ENCODE measurements around the gene ARFRP1.

The ARFRP1 gene

DNA sequence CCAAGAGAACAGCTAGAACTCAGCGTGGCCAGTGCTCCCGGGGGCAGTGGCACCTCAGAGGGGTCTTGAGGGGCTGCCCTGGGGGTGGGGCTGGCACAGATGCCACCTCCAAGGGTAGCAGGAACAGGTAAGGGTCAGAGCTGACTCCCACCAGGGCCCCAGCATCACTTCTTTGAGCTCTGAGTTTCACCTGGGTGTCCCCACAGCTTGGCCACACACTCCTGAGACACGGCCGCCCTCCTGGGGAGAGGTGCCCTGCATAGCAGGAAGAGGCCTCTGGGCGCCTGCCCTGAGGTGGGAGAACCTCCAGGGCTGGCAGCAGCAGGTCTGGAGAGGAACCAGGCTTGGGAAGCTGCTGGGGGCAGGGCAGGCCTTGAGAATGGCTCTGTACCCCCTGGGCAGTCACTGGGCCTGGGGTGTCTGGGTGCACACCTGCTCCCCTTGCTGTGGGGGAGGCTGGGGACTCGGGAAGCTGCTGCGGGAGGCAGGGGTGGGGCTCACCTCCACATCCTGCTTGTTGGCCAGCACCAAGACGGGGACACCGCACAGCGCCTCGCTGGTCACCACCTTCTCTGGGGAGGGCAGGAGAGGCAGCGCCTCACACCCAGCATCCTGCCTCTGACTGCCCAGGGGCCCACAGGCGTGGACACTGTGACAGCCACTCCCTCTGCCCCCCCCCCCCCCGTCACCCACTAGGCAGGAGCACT, 6.3 kb downstream of the ARFRP1 start:
- DNase-seq, result no peak

DNA sequence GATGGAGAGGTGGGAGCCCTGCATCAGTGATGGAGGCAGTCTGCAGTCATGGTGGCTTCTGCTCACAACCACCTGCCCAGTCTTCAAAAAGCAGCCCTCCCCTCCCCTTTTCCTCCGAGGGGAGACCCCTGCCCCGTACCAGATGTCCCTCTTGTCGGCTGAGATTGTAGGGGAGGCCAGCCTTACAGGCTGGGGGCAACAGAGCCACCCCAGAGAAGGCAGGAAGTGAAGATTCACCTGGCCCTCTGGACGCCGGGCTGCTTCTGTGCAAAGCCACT, 6.8 kb downstream of the ARFRP1 start:
- DNase-seq, result no peak

DNA sequence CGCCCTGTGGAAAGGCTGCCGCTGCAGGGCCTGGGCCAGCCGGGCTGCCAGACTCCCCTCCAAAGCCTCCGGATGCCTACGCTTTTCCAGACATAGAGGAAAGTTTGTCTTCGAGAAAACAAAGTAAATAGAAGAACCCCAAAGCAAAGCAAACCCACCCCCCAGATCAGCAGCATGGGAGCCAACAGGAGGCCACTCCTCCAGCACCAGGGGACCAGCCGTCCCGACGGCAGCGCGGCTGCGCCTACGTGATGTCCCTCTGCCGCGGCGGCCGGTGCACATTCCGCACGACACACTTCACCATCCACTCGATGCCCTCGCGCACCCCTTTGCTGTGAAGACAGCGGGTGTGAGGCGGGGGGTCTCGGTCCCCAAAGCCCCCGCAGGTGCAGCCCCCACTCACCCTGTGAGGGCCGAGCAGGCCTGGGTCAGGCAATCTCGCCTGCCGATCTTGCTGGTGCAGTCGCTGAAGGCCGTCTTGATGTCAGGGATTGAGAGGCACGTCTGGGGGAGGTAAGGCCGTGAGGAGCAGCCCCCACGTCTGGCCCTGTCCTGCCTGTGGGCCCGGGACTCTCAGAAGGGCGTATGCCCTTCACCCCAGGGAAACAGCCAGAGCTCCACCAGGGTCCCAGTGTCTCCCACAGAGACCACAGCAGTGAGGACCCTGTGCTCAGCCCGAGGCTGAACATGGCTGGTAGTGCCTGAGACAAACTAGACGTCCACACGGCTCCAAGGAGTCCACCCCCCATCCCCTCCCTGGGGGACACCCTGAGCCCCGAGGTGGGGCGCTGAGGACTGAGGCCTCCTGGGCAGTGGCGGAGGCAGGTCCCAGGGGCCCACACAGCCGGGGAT, 7.4 kb downstream of the ARFRP1 start:
- DNase-seq, result no peak

DNA sequence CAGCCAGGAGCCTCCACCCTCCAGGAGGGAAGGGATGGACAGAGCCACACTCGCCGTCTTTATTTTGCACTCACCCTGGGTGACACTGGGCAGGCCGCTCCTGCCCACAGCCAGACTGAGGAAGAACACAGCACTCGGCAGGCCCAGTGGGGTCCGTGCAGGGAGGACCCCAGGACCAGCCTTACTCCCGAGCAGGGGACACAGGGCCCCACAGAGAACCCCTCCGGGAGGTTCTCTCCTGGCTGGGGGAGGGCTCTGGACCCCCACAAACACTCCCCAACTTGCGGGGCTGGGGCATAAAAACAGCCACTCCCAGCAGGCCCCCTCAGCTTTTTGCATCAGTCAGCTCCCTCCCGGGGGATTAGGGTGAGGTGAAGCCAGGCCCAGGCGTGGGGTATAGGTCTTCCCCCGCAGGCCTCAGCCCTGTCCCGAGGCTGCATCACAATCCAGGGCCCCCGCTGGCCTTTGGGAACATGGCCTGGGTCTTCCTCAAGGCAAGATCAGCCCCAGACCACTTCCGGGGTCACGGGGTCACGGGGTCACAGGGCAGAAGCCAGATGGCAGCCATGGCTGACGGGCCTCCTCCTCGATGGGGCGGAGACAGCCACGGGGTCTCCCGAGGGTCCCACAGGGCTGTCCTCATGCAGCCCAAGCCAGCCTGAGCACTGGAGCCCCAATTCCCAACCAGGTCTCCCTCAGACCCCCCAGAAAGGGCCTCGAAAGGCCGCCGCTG, 8.1 kb downstream of the ARFRP1 start:
- DNase-seq, result no peak

DNA sequence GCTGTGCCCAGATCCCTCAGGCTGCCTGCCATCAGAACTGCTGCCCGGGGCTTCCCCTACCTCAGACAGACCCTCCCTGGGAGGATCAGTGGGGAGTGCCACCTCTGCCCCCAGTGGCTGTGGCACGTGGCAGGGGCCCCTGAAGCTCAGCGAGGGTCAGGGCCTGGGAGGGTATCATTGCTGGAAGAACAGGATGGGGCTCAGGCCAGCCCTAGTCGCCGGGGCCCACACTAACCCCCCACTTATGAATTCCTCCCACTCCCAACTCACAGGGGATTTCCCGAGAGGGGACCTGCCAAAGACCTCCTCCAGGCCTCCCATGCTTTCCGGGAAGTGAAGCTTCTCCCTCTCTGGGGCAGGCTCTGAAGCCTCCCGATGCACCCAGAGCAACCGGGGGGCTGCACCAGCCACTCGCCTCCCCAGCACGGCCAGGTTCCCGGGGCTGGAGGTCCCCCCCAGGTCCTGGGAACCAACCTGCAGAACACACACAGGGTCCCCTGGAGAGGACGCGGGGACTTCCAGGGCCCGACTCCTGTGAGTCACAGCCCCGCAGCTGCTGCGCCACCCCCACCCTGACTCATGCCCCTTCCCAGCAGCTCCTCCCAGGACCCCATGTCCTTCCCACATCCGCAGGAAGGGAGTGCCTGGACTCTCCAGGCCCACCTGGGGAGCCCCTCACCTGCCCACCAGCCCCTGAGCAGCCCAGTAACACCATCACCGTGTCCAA, 8.9 kb downstream of the ARFRP1 start:
- no peak for DNase-seq

DNA sequence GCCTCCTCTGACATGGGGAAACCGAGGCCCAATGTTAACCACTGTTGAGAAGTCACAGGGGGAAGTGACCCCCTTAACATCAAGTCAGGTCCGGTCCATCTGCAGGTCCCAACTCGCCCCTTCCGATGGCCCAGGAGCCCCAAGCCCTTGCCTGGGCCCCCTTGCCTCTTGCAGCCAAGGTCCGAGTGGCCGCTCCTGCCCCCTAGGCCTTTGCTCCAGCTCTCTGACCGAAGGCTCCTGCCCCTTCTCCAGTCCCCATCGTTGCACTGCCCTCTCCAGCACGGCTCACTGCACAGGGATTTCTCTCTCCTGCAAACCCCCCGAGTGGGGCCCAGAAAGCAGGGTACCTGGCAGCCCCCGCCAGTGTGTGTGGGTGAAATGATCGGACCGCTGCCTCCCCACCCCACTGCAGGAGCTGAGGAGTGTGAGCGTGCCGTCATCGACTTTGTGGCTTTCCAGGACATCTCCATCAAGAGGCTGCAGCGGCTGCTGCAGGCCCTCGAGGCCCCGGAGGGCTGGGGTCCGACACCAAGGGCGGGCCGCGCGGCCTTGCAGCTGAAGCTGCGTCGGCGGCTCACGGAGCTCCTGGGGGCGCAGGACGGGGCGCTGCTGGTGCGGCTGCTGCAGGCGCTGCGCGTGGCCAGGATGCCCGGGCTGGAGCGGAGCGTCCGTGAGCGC, 9.8 kb downstream of the ARFRP1 start:
- no peak for DNase-seq

DNA sequence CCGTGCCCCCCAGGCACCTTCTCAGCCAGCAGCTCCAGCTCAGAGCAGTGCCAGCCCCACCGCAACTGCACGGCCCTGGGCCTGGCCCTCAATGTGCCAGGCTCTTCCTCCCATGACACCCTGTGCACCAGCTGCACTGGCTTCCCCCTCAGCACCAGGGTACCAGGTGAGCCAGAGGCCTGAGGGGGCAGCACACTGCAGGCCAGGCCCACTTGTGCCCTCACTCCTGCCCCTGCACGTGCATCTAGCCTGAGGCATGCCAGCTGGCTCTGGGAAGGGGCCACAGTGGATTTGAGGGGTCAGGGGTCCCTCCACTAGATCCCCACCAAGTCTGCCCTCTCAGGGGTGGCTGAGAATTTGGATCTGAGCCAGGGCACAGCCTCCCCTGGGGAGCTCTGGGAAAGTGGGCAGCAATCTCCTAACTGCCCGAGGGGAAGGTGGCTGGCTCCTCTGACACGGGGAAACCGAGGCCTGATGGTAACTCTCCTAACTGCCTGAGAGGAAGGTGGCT, 10.4 kb downstream of the ARFRP1 start:
- DNase-seq, result no peak

DNA sequence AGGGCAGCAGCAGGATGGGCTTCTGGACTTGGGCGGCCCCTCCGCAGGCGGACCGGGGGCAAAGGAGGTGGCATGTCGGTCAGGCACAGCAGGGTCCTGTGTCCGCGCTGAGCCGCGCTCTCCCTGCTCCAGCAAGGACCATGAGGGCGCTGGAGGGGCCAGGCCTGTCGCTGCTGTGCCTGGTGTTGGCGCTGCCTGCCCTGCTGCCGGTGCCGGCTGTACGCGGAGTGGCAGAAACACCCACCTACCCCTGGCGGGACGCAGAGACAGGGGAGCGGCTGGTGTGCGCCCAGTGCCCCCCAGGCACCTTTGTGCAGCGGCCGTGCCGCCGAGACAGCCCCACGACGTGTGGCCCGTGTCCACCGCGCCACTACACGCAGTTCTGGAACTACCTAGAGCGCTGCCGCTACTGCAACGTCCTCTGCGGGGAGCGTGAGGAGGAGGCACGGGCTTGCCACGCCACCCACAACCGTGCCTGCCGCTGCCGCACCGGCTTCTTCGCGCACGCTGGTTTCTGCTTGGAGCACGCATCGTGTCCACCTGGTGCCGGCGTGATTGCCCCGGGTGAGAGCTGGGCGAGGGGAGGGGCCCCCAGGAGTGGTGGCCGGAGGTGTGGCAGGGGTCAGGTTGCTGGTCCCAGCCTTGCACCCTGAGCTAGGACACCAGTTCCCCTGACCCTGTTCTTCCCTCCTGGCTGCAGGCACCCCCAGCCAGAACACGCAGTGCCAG, 11.0 kb downstream of the ARFRP1 start, which contains the start of gene TNFRSF6B:
TNFRSF6B (plus strand) TSS at position 25 of the 729 bp plus-strand sequence; CDS start at position 141, 116 bp downstream.
- DNase-seq, result no peak

DNA sequence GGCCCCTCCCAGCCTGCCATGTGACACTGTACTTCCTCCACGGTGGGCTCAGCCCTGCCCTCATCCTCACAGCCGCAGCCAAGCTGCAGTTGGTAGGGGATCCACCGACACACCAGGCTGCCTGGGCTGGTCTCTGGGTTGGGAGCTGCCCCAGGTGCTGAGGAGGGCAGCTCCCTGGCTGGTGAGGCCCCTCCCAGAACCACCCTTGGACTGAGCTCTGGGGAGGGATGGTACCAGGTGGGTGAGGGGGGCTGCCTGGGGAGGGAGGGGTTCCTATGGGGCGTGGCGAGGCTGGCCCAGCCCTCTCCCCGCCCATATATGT, 11.5 kb downstream of the ARFRP1 start:
- DNase-seq, result no peak

DNA sequence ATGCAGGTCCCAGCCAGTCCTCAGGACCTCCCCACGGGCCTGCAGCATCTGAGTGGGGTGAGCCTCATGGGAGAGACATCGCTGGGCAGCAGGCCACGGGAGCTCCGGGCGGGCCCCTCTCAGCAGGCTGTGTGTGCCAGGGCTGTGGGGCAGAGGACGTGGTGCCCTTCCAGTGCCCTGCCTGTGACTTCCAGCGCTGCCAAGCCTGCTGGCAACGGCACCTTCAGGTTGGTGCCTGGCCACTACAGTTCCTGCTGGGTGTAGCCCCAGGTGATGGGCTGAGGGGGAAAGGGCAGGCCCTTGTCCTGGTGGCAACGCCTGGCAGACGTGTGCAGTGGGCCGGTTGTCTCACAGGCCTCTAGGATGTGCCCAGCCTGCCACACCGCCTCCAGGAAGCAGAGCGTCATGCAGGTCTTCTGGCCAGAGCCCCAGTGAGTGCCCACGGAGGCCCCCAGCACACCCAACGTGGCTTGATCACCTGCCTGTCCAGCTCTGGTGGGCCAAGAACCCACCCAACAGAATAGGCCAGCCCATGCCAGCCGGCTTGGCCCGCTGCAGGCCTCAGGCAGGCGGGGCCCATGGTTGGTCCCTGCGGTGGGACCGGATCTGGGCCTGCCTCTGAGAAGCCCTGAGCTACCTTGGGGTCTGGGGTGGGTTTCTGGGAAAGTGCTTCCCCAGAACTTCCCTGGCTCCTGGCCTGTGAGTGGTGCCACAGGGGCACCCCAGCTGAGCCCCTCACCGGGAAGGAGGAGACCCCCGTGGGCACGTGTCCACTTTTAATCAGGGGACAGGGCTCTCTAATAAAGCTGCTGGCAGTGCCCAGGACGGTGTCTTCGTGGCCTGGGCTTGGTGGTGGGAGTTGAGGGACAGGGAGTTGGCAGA, 12.1 kb downstream of the ARFRP1 start:
- DNase-seq, result no peak

DNA sequence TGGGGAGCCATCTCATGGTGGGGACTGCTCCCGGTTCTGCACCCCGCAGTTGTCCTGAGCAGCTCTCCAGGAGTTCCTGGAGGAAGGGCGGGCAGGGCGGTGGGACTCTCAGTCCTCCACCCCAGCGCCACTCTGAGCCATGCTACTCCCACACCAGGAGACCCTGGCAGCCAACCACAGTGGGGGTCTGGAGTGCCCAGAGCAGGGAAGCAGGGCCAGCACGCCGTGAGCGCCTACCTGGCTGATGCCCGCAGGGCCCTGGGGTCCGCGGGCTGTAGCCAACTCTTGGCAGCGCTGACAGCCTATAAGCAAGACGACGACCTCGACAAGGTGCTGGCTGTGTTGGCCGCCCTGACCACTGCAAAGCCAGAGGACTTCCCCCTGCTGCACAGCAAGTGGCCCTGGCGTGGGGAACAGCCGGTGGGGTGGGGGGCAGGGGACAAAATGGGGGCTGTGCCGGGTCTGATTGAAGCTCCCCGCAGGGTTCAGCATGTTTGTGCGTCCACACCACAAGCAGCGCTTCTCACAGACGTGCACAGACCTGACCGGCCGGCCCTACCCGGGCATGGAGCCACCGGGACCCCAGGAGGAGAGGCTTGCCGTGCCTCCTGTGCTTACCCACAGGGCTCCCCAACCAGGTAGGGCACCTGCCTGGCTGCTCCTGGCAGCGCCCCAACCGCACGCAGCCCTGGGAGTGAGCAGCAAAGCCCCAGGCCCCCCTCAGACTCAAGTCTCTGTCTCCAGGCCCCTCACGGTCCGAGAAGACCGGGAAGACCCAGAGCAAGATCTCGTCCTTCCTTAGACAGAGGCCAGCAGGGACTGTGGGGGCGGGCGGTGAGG, 13.0 kb downstream of the ARFRP1 start:
- no peak for DNase-seq

DNA sequence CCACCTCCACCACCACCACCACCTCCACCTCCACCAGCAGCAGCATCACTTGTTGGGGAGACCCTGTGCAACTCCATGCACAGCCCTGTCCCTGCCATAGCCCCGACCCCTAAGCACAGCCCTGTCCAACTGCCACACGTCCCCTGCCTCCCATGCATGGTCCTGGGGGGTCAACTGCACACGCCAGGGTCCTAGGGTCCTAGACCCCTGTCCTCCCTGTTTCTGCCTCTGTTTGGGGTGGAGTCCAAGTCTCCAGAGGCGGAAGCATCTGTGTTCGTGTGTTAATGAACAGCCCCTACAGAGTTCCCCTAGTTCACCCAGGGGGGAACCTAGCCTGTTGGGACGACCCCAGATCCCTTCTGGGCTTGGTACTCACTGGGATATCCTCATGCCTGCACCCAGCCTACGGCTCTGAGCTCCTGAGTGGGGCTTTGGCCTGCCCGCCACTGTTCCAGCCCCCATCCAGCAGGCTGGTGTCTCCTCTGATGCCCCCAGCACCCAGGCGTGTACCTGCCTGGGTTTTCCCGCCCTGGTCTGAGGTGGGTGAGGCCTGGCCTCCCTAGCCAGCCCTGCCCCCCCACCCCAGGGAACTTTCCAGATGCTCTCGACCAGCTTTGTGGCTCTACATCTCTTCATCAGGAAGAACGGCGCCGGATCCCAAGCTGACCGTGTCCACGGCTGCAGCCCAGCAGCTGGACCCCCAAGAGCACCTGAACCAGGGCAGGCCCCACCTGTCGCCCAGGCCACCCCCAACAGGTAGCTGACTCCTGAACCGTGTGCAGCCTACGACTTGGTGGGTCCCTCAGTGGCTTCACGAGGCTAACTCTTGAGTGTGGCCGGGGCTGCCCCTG, 13.8 kb downstream of the ARFRP1 start:
- DNase-seq, result no peak

DNA sequence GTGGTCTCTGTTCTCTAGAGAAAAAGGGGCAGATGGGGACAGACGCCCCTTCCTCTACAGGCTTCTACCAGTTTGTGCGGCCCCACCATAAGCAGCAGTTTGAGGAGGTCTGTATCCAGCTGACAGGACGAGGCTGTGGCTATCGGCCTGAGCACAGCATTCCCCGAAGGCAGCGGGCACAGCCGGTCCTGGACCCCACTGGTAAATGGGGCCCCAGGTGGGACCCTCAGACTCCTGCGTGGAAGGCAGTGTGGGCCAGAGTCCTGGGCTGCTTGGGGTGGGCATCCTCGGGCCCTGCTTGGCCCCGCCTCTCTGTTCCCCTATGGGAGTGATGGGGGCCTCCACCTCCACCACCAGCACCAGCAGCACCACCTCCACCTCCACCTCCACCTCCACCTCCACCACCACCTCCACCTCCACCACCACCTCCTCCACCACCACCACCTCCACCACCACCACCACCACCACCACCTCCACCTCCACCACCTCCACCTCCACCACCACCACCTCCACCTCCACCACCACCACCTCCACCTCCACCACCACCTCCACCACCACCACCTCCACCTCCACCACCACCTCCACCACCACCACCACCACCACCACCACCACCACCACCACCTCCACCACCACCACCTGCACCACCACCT, 14.6 kb downstream of the ARFRP1 start:
- no peak for DNase-seq

DNA sequence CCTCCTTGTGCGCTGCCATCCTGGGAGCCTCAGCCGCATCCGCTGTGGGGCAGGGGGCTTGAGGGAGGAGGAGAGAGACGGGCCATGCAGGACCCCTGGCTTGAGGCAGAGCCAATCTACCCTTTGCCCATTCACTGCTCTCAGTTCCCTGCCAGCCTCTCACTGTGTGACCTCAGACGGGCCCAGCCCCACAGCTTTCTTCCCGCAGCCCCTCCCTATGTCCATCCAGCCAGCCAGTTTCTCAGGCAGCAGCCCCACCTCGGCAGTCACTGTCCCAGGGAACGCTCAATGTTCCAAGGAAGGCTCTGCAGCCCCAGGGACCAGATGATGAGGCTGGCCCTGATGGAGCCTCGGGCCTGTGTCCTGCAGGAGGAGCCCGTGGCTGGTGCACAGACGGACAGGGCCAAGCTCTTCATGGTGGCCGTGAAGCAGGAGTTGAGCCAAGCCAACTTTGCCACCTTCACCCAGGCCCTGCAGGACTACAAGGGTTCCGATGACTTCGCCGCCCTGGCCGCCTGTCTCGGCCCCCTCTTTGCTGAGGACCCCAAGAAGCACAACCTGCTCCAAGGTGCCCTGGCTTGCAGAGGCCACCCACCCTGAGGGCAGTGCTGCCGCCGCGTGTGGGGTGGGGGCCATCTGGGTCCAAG, 15.2 kb downstream of the ARFRP1 start:
- DNase-seq, result no peak

DNA sequence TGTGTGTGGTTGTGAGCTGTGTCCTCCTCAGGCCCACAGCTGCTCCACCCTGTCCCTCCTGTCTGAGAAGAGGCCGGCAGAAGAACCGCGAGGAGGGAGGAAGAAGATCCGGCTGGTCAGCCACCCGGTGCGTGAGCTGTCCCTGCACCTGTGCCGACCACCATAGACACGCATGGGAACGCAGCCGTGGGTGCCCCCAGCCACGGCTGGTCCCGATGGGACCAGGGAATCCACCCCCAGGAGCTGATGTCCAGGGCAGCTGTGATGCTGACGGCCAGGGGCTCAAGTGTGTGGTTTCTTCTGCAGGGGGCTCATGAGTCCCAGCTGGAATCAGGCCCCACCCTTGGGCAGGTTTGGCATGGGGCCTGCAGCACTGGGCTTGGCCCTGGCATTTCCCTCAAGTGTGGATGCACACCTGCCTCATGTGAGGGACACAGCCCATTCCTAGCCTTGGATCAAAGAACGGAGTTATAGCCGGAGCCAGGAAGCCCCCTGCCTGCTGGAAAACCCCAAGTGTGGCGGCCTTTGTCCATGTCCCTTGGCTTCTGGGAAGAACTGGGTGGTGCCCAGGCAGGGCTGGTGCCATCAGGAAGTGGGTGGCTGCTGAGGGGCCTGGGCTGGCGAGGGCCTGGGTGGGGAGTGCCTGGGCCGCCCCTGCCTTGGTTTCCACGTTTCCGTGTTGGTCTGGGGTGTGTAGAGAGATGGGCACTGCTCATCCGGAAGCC, 15.9 kb downstream of the ARFRP1 start:
- no peak for DNase-seq

DNA sequence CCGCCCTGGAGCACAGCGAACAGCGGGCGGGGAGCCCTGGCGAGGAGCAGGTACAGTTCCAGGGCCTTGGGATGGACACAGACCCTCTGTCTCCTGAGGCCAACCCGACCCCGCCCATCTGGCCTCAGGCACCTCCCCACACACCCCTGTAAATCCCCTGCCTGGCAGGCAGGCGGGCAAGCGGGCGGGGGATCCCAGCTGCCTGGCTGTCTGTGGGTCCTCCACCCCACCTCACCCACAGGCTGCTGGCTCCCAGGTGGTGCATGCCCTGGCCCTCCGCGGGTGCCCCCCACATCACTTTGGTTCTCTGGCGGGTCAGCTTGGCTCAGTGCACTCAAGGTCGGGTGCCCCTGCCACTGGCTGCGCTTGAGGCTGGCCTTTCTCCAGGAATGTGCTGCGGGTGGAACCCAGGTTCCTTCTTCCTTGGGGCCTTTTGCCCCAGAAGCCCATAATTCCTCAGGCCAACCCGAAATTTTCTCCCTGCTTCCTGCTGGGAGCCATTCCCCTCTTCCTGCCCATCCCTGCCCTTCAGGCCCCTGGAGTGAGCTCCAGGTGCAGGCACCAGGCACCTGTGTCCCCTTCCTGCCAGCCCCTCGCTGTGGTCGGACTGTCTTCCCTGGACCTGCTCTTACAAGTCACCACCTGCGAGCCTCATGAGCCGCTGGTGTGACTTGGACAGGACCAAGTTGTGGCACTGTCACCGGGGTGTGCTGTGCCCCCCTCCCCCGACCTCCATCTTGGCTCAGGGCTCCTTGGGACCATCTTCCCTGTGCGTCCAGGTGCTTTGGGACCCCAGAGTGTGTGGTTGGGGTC, 16.7 kb downstream of the ARFRP1 start:
- no peak for DNase-seq

Data from NCI-H2029 (cell line).